Gastrocnemius medialis (tissue), 4 donors: ENCODE measurements around the gene ARL16. TPM values are rescaled to one million over a fixed set of nuclear protein-coding genes. Genes with fewer than 3 reads are reported as not detected.

Experiments
- ATAC-seq, 2 donors: fragments of 150-250 bp; one replicate each; pipeline ENCODE4 v1.9.1; 2016
- DNase-seq, 2 donors: peaks; one replicate each; pipeline ENCODE4 v3.0.0-alpha.2; 2019
- H3K27ac ChIP-seq, 4 donors: fragments of 200-600 bp; sonication (generic); 1 replicate in 1 of 4; 2 replicates in 3 of 4; pipeline ENCODE4 v1.5.1; 2016 to 2018; ENCODE audit warnings: mild to moderate bottlenecking in 2 of 4, moderate library complexity in 1 of 4
- H3K27me3 ChIP-seq, 3 donors: fragments of 200-600 bp; sonication (generic) in 2 of 3; 1 replicate in 1 of 3; 2 replicates in 2 of 3; pipeline versions ENCODE4 v1.5.1 to v1.6.0; 2016 to 2019; ENCODE audit warnings: mild to moderate bottlenecking in 1 of 3, moderate library complexity in 1 of 3
- H3K36me3 ChIP-seq, 2 donors: fragments of 200-600 bp; sonication (generic) in 1 of 2; one replicate each; pipeline ENCODE4 v1.5.1; 2017 to 2018
- H3K4me1 ChIP-seq, 2 donors: fragments of 200-600 bp; sonication (generic) in 1 of 2; one replicate each; pipeline ENCODE4 v1.5.1; 2016 to 2017; ENCODE audit warnings: mild to moderate bottlenecking in 2 of 2
- H3K4me3 ChIP-seq, 4 donors: fragments of 200-600 bp; sonication (generic) in 3 of 4; 1 replicate in 1 of 4; 2 replicates in 3 of 4; pipeline ENCODE4 v1.5.1; 2016 to 2019; ENCODE audit warnings: mild to moderate bottlenecking in 2 of 4
- H3K9me3 ChIP-seq, 3 donors: fragments of 200-600 bp; sonication (generic) in 2 of 3; 1 replicate in 1 of 3; 2 replicates in 2 of 3; pipeline ENCODE4 v1.5.1; 2016 to 2019
- POLR2A ChIP-seq, 2 donors: fragments of 450-650 bp; IDR thresholded peaks; one replicate each; pipeline ENCODE4 v1.6.1; 2017; ENCODE audit warnings: antibody characterized with exemption in 2 of 2, mild to moderate bottlenecking in 2 of 2, moderate library complexity in 2 of 2
- in situ Hi-C, 4 donors: fragments of 200-750 bp; cut with MboI; loops; one replicate each; pipeline versions ENCODE4 v1.15.0 to v1.8.0; 2017; ENCODE audit warnings: low sequenced_read_pairs in 4 of 4
- intact Hi-C: fragments of 100-400 bp; cut with DNase I; formaldehyde crosslinking; loops from one replicate; pipeline ENCODE4 v1.15.1; 2023; ENCODE audit warnings: low total_unique reads
- total RNA-seq, 4 donors: library from RNA; depleted of rRNA; stranded (reverse); fragments of >200 nt; gene quantifications; one replicate each; pipeline versions ENCODE4 v1.1.0 to v1.2.3, GENCODE V29; 2016
- TF ChIP-seq, protein P1 (sequence below), 5 experiments: fragments of 450-650 bp in 3 of 5; fragments of 200-600 bp in 2 of 5; sonication (generic) in 2 of 5; IDR thresholded peaks in 4 of 5; conservative IDR thresholded peaks in 1 of 5; 1 replicate in 4 of 5; 2 replicates in 1 of 5; pipeline ENCODE4 v1.5.1; 2016 to 2019; ENCODE audit warnings: antibody characterized with exemption in 5 of 5, mild to moderate bottlenecking in 3 of 5, moderate library complexity in 3 of 5

Gene ARL16
- total RNA-seq, 4 donors from 2014 or later, result 12.9 to 23.6 (median 20.0) TPM

DNA sequence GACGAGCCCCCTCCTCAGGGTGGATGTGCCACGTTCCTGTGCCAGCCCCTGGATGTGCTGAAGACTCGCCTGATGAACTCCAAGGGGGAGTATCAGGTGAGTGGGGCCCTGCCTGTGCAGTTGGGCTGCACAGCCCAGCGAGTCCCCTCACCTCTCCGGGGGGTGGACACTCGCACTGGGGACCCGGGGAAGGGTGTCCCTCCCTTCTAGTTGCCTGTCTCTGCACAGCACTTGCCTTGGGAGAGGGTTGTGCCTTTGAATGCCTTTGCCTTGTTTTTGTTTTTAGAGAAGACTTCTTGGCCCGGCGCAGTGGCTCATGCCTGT lies 34.1 kb upstream of the ARL16 start:
- Histone ChIP-seq H3K4me3 (no peak overlapping the region), H3K36me3 (no peaks in the 10 kb centered on the region), H3K9me3 (no peaks in the 10 kb centered on the region), H3K27ac (no peak overlapping the region), H3K27me3 (no peaks in the 10 kb centered on the region), H3K4me1 (peaks cover 15 to 16% of the 10 kb centered on the region in 2 donors)
- ATAC-seq, result no peak
- TF ChIP-seq, protein P1, sequence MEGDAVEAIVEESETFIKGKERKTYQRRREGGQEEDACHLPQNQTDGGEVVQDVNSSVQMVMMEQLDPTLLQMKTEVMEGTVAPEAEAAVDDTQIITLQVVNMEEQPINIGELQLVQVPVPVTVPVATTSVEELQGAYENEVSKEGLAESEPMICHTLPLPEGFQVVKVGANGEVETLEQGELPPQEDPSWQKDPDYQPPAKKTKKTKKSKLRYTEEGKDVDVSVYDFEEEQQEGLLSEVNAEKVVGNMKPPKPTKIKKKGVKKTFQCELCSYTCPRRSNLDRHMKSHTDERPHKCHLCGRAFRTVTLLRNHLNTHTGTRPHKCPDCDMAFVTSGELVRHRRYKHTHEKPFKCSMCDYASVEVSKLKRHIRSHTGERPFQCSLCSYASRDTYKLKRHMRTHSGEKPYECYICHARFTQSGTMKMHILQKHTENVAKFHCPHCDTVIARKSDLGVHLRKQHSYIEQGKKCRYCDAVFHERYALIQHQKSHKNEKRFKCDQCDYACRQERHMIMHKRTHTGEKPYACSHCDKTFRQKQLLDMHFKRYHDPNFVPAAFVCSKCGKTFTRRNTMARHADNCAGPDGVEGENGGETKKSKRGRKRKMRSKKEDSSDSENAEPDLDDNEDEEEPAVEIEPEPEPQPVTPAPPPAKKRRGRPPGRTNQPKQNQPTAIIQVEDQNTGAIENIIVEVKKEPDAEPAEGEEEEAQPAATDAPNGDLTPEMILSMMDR (IDR thresholded peaks at IDR 0.05 in 4 of 5, conservative IDR thresholded peaks at IDR 0.05 in 1 of 5), result no peak
- no peak for TF ChIP-seq POLR2A (IDR thresholded peaks at IDR 0.05)
- DNase-seq, result no peak
- intact Hi-C loops, result no loop called here
- in situ Hi-C loops, result no loop called here

DNA sequence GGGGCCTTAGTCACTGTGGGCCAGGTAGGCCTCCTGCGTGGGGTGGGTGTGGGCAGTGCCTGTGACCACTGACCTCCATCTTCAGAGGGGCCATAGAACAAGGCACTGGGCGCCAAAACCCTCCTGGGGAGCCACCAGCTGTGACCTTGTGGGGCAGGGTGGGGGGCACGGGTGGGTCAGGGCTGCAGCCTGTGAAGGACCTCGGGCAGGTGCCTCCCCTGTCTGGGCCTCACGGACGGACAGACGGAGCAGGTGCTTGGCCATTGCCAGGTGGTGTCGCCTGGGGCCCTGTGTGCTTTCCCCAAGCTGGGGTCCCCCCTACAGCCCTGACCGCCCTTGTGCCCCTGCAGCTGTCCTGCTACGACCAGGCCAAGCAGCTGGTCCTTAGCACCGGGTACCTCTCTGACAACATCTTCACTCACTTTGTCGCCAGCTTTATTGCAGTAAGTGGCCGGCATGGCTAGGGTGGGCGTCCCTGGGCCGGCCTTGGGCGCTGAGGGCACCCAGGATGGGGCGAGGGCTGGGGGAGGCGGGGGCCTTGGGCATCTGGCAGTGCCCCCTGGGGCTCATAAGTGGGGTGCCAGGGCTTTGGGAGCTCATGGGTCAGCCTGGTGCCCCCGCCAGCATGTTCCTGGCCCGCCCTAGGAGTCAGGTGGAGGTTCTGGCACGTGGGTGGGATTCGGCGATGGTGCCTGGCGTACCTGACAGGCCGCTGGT lies 33.6 kb upstream of the ARL16 start:
- Histone ChIP-seq H3K4me1 (peaks cover 12 to 16% of the 10 kb centered on the region in 2 donors), H3K36me3 (no peaks in the 10 kb centered on the region), H3K27me3 (no peaks in the 10 kb centered on the region), H3K27ac (no peak overlapping the region), H3K4me3 (no peak overlapping the region), H3K9me3 (no peaks in the 10 kb centered on the region)
- in situ Hi-C loops, result no loop called here
- ATAC-seq (no peak), DNase-seq (no peak)
- intact Hi-C loops, result no loop called here
- no peak for TF ChIP-seq POLR2A (IDR thresholded peaks at IDR 0.05)
- TF ChIP-seq, protein P1 (IDR thresholded peaks at IDR 0.05 in 4 of 5, conservative IDR thresholded peaks at IDR 0.05 in 1 of 5), result no peak

DNA sequence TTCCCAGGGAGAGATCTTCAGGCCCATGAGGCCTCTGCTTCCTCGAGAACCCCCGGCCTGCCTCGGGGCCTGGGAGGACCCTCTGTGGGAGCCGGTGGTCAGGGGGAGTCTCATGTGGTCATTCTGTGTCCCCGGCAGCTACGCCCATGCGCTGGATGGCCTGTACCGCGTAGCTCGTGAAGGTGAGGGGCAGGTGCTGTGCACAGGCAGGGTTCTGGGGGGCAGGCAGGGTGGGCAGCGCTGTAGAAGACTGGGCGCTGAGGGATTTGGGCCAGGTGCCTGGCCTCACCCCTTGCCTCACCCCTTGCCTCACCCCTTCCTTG lies 33.0 kb upstream of the ARL16 start:
- no peak overlapping the region for H3K4me3 ChIP-seq
- no peaks in the 10 kb centered on the region for H3K9me3 ChIP-seq
- in situ Hi-C loops, result no loop called here
- DNase-seq, result no peak
- H3K36me3 ChIP-seq, result no peaks in the 10 kb centered on the region
- no peak overlapping the region for H3K27ac ChIP-seq
- H3K27me3 ChIP-seq, result no peaks in the 10 kb centered on the region
- no peak for TF ChIP-seq POLR2A (IDR thresholded peaks at IDR 0.05)
- TF ChIP-seq, protein P1 (IDR thresholded peaks at IDR 0.05 in 4 of 5, conservative IDR thresholded peaks at IDR 0.05 in 1 of 5), result no peak
- H3K4me1 ChIP-seq, result peaks cover 8 to 14% of the 10 kb centered on the region in 2 donors
- intact Hi-C loops, result no loop called here
- ATAC-seq, result no peak

DNA sequence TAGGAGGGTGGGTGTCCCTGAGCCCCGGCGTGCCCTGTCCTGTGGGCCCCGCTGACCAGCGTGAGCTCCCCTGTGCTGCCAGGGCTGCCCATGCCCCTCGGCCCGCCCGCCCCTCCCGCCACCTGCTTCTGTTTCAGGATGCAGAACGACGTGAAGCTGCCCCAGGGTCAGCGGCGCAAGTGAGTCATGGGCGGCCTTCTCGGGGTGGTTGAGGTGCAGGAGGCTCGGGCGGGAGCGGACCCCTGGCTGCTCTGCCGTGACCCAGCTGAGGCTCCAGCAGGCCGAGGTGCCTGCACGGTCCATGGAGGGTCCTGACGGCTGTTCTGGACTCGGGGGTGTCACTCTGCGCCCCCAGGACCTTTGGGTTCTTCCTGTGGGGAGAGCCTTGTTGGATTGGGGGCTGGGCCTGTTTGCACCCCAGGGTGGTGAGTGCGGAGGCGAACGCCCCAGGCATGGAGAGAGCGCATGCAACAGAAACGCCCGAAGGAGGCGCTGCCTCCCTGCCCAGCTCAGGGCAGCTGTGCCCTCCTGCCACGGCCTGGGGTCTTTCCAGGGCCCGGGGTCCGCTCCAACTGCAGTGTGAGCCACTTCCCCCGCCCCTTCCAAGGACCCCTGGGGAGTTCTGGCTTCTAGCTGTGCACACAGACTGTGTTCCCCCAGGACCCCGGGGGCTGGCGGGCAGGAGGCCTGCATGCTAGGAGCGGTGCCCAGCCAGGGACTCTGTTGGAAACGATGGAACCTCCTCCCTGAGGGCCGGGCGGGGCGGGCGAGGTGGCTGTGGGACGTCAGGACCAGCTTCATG lies 32.5 kb upstream of the ARL16 start:
- Histone ChIP-seq H3K36me3 (no peaks in the 10 kb centered on the region), H3K9me3 (no peaks in the 10 kb centered on the region), H3K27ac (no peak overlapping the region), H3K4me1 (peaks cover 13 to 18% of the 10 kb centered on the region in 2 donors), H3K4me3 (no peak overlapping the region), H3K27me3 (no peaks in the 10 kb centered on the region)
- ATAC-seq (no peak), DNase-seq (no peak)
- TF ChIP-seq, protein P1 (IDR thresholded peaks at IDR 0.05 in 4 of 5, conservative IDR thresholded peaks at IDR 0.05 in 1 of 5), result no peak
- TF ChIP-seq POLR2A (IDR thresholded peaks at IDR 0.05), result no peak
- intact Hi-C loops (no loop called here), in situ Hi-C loops (no loop called here)
